ENCODE results near the gene CFAP74. TPM values are rescaled to one million over a fixed set of nuclear protein-coding genes. Genes with fewer than 3 reads are reported as not detected.
A peak's percentile ranks its signal among the peaks of the same experiment; 100 is the strongest.

The CFAP74 gene
- total and polyA plus RNA-seq, 2 of the 13 experiments (the other 11 are each of a cell fraction or from before 2014, with no cell fraction given) = 0.27 to 0.62 TPM

DNA sequence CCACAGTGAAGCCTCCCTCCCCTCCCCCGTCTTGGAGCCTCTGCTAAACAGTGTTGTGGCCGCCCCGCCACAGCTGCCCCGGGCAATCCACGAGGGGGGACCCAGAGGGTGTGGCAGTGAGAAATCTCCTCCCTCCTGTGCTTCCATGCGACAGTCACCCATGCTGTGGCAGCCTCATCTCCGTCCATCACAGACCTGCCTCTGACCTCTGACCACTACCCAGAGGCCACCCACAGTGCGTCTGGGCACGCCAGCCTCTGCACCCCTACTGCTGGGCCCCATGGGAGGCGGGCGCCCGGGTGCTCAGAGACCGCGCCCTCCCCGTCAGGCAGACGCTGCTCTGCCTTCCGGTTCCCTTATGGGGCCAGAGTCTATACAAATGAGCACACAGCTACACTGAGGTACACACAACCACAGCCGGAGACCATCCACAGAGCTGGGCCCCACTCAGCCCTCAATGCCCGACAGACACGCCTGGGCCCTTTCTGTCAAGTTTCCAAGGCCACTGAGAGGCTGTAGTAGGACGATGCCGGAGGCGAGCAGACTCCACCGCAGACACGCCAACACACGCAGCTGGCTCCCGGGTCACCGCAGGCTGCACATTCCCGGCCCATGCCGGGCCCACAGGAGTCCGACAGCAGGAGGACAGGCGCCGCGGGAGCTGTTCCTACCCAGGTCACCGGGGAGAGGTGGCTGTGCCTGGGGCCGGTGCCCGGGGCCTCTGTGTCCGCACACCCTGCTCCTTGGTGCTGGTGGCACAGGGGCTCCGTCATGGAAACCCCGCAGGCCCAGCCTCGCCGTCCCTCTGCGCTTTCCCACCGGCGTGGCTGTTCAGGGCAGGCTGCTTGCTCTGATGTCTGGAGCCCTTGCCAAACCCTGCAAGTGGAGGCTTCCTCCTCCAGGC, 60.6 kb downstream of the CFAP74 start (continued):
- TF ChIP-seq, protein P1, sequence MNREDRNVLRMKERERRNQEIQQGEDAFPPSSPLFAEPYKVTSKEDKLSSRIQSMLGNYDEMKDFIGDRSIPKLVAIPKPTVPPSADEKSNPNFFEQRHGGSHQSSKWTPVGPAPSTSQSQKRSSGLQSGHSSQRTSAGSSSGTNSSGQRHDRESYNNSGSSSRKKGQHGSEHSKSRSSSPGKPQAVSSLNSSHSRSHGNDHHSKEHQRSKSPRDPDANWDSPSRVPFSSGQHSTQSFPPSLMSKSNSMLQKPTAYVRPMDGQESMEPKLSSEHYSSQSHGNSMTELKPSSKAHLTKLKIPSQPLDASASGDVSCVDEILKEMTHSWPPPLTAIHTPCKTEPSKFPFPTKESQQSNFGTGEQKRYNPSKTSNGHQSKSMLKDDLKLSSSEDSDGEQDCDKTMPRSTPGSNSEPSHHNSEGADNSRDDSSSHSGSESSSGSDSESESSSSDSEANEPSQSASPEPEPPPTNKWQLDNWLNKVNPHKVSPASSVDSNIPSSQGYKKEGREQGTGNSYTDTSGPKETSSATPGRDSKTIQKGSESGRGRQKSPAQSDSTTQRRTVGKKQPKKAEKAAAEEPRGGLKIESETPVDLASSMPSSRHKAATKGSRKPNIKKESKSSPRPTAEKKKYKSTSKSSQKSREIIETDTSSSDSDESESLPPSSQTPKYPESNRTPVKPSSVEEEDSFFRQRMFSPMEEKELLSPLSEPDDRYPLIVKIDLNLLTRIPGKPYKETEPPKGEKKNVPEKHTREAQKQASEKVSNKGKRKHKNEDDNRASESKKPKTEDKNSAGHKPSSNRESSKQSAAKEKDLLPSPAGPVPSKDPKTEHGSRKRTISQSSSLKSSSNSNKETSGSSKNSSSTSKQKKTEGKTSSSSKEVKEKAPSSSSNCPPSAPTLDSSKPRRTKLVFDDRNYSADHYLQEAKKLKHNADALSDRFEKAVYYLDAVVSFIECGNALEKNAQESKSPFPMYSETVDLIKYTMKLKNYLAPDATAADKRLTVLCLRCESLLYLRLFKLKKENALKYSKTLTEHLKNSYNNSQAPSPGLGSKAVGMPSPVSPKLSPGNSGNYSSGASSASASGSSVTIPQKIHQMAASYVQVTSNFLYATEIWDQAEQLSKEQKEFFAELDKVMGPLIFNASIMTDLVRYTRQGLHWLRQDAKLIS (CRISPR knock-in tag; IDR thresholded peaks at IDR 0.05) = no peak
- TF ChIP-seq, protein P2, sequence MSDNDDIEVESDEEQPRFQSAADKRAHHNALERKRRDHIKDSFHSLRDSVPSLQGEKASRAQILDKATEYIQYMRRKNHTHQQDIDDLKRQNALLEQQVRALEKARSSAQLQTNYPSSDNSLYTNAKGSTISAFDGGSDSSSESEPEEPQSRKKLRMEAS (IDR thresholded peaks at IDR 0.05) = peak; percentile 86; the same call in 1 of the 2 replicates
- no peak for TF ChIP-seq TSC22D2 (CRISPR knock-in tag; IDR thresholded peaks at IDR 0.05; ENCODE audit: borderline replicate concordance)
- TF ChIP-seq MXI1 (IDR thresholded peaks at IDR 0.05; ENCODE audit: borderline replicate concordance, low read depth, low read length) = peak; percentile 62; the same call in 1 of the 3 replicates
- TF ChIP-seq, protein P3, sequence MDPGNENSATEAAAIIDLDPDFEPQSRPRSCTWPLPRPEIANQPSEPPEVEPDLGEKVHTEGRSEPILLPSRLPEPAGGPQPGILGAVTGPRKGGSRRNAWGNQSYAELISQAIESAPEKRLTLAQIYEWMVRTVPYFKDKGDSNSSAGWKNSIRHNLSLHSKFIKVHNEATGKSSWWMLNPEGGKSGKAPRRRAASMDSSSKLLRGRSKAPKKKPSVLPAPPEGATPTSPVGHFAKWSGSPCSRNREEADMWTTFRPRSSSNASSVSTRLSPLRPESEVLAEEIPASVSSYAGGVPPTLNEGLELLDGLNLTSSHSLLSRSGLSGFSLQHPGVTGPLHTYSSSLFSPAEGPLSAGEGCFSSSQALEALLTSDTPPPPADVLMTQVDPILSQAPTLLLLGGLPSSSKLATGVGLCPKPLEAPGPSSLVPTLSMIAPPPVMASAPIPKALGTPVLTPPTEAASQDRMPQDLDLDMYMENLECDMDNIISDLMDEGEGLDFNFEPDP (CRISPR knock-in tag; conservative IDR thresholded peaks at IDR 0.05) = no peak
- TF ChIP-seq TBL1XR1 (IDR thresholded peaks at IDR 0.05; ENCODE audit: borderline replicate concordance, low read length, partially characterized antibody) = peak; percentile 68
- TF ChIP-seq EEA1 (CRISPR knock-in tag; IDR thresholded peaks at IDR 0.05; ENCODE audit: borderline replicate concordance) = no peak
- 0 out of 2 replicates have a peak, but pooled peaks have one; percentile 8 for TF ChIP-seq SNAPC2 (CRISPR knock-in tag; IDR thresholded peaks at IDR 0.05)
- no peak for TF ChIP-seq FIP1L1 (IDR thresholded peaks at IDR 0.05; ENCODE audit: borderline replicate concordance, insufficient read depth, low read depth, low read length)
- TF ChIP-seq ZNF34 (CRISPR knock-in tag; IDR thresholded peaks at IDR 0.05; ENCODE audit: borderline replicate concordance) = no peak
- TF ChIP-seq ZNF451 (CRISPR knock-in tag; IDR thresholded peaks at IDR 0.05) = 0 out of 2 replicates have a peak, but pooled peaks have one; percentile 27
- TF ChIP-seq SOX6 (IDR thresholded peaks at IDR 0.05) = no peak
- TF ChIP-seq SOX6 (CRISPR knock-in tag; IDR thresholded peaks at IDR 0.05) = peak; percentile 69
- TF ChIP-seq PHF20 (CRISPR knock-in tag; IDR thresholded peaks at IDR 0.05) = 0 out of 2 replicates have a peak, but pooled peaks have one; percentile 30
- no peak for TF ChIP-seq TOE1 (CRISPR knock-in tag; IDR thresholded peaks at IDR 0.05)
- 0 out of 2 replicates have a peak, but pooled peaks have one; percentile 18 for TF ChIP-seq ZNF33B (CRISPR knock-in tag; IDR thresholded peaks at IDR 0.05)
- no peak for TF ChIP-seq SMYD3 (CRISPR knock-in tag; IDR thresholded peaks at IDR 0.05)
- no peak for TF ChIP-seq ZNF816 (CRISPR knock-in tag; IDR thresholded peaks at IDR 0.05; ENCODE audit: borderline replicate concordance)
- TF ChIP-seq ZNF737 (CRISPR knock-in tag; IDR thresholded peaks at IDR 0.05; ENCODE audit: borderline replicate concordance) = no peak
- TF ChIP-seq, protein P4, sequence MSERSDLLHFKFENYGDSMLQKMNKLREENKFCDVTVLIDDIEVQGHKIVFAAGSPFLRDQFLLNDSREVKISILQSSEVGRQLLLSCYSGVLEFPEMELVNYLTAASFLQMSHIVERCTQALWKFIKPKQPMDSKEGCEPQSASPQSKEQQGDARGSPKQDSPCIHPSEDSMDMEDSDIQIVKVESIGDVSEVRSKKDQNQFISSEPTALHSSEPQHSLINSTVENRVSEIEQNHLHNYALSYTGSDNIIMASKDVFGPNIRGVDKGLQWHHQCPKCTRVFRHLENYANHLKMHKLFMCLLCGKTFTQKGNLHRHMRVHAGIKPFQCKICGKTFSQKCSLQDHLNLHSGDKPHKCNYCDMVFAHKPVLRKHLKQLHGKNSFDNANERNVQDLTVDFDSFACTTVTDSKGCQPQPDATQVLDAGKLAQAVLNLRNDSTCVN (CRISPR knock-in tag; IDR thresholded peaks at IDR 0.05; ENCODE audit: borderline replicate concordance) = no peak
- peak; percentile 65 for TF ChIP-seq MXD4 (CRISPR knock-in tag; IDR thresholded peaks at IDR 0.05)
- peak; percentile 74; the same call in 1 of the 2 replicates for TF ChIP-seq ZNF292 (CRISPR knock-in tag; IDR thresholded peaks at IDR 0.05; ENCODE audit: borderline replicate concordance, low read depth)
- peak; percentile 47 for TF ChIP-seq FOXA3 (CRISPR knock-in tag; IDR thresholded peaks at IDR 0.05)

Data from HepG2 (cell line).